RPMI7951 (cell line): ENCODE results near the gene HBZ. TPM values are rescaled to one million over a fixed set of nuclear protein-coding genes. Genes with fewer than 3 reads are reported as not detected.
A peak's percentile ranks its signal among the peaks of the same experiment; 100 is the strongest.
"Not testable (repeated sequence)": the region's sequence is repeated elsewhere in the genome, so short reads cannot be mapped to it uniquely, and the experiment has no call there.

Experiments
- DNase-seq: peaks from one replicate; pipeline ENCODE4 v3.0.0-alpha.2; 2012; ENCODE audit warnings: low read depth
- total RNA-seq: library from RNA; depleted of rRNA; stranded (reverse); fragments of >200 nt; shearing (Covaris generic); gene quantifications from 2 replicates; pipeline ENCODE4 v1.2.3, GENCODE V29; 2014; rRNA removed

Gene HBZ
- total RNA-seq, 1 experiment from 2014 or later: not detected

DNA sequence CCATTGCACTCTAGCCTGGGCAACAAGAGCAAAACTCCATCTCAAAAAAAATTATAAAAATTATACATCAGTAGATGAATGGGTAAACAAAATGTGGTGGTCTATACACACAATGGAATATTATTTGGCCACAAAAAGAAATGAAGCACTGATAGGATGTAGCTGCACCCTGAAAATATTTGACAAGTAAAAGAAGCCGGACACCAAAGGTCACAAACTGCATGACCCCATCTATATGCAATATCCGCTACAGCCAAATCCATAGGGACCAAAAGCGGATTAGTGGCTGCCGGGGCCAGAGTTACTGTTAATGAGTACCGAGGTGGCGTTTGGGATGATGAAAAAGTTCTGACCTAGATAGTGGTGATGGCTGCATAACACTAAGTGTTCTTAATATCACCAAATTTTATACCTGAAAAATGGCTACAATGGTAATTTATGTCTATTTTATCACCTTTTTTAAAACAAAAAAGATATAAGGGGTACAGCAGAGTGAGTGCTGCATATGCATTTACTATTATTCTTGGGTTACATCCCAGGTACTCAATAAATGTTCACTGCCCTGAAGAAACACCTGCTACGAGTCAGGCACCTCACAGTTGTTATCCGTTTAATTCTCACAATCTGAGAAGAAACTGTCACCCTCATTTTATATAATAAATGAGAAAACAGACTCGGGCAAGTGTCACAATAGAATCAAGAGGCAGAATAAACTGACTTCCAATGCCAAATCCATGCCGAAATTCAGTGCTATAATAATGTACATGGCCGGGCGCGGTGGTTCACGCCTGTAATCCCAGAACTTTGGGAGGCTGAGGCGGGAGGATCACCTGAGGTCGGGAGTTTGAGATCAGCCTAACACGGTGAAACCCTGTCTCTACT, 27.0 kb downstream of the HBZ start:
- DNase-seq: no peak

DNA sequence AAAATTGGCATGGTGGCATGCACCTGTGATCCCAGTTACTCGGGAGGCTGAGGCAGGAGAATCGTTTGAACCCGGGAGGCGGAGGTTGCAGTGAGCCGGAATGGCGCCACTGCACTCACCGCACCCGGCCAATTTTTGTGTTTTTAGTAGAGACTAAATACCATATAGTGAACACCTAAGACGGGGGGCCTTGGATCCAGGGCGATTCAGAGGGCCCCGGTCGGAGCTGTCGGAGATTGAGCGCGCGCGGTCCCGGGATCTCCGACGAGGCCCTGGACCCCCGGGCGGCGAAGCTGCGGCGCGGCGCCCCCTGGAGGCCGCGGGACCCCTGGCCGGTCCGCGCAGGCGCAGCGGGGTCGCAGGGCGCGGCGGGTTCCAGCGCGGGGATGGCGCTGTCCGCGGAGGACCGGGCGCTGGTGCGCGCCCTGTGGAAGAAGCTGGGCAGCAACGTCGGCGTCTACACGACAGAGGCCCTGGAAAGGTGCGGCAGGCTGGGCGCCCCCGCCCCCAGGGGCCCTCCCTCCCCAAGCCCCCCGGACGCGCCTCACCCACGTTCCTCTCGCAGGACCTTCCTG, 27.7 kb downstream of the HBZ start, which contains the start of gene HBQ1:
TSS of gene HBQ1 (plus strand) at position 359 of the 575 bp plus-strand sequence. CDS start at position 387, 28 bp downstream.
- DNase-seq: no peak

DNA sequence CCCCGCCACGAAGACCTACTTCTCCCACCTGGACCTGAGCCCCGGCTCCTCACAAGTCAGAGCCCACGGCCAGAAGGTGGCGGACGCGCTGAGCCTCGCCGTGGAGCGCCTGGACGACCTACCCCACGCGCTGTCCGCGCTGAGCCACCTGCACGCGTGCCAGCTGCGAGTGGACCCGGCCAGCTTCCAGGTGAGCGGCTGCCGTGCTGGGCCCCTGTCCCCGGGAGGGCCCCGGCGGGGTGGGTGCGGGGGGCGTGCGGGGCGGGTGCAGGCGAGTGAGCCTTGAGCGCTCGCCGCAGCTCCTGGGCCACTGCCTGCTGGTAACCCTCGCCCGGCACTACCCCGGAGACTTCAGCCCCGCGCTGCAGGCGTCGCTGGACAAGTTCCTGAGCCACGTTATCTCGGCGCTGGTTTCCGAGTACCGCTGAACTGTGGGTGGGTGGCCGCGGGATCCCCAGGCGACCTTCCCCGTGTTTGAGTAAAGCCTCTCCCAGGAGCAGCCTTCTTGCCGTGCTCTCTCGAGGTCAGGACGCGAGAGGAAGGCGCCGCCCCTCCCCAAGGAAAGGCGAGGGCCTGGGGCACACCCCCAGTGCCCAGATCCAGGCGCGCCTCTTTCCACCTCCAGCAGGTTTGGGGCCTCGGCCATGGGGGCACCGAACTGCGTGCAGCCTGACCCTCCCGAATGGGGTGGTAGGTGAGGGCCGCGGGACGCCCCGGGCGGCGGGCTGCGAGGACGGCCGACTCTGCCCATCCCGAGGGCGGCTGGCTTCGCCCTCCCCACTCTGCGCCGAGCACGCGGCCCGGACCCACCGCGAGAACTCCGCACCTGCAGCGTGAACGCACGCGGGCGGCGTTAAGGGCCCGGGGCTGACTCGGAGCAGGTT, 28.5 kb downstream of the HBZ start:
- peak; percentile 38 for DNase-seq

DNA sequence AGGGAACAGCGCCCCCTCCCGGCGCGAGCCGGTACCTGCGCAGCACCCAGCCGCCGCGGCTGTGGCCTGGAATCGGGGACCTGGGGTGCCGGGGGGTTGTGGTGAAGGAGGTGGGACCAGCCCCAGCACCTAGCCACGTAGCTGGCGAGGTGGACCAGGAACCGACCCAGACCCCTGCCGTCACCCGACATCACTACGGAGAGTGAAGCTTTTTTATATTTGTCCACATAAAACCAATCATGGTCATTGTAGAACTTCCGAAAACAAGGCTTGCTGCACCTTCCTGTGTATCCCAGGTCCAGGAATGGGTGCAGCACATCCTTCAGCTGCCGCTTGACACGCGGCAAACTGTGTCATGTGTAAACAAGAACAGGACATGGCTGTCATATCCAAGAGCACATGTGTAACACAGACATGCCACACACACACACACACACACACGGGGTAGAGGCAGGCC, 29.1 kb downstream of the HBZ start:
- DNase-seq: no peak

DNA sequence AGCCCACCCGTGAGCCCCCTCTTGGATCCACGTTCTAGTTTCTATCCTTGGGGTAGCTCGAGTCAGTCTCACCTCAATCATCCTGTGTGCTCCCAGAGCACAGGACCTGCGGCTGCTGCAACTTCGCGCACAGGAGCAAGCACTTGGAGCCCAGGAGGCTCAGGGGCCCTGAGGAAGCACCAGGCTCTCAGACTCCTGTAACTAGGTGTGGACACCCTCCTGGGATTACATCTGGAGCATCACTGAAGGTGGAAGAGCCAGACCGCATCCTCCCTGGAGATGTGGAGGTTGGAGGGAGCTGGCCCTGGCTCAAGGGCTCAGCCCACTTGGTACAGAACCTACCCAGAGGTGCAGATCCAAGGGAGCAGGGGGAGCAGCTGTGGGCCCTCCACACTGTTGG, 30.6 kb downstream of the HBZ start:
- DNase-seq: no peak

DNA sequence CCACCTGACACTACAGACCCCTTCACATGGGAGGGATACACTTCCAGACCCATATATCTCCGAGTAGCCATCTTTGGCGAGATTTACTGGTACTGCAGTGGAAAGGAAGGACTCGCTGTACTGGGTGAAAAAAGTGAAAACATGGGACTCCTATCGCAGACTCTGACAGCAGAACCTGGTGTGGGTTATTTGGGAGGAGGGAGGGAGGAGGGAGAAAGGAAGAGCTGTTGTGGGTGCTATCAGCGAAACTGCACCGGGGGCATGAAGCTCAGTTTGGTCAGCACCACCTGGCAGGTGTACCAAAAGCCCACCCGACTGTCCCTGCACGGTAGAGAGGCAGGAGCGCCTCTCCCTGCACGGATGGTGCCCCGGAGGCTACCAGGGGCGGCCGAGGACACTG, 32.8 kb downstream of the HBZ start:
- DNase-seq: no peak

DNA sequence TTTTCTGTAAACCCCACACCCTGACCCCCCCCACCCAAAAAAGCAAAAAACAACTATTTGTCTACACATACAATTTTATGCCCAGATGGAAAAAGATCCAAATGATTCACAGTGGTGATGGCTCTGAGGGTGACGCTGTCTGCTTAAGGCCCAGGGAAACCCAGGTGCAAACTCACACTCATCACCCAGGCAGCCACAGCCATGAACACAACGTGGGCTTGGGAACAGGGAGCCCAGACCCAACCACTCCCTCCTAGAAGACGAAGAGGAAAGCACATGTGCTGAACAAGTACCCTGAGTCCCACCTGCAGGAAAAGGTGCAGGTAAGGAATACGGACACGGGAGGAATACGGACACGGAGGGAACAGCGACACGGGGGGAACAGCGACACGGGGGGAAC, 33.2 kb downstream of the HBZ start:
- no peak for DNase-seq

DNA sequence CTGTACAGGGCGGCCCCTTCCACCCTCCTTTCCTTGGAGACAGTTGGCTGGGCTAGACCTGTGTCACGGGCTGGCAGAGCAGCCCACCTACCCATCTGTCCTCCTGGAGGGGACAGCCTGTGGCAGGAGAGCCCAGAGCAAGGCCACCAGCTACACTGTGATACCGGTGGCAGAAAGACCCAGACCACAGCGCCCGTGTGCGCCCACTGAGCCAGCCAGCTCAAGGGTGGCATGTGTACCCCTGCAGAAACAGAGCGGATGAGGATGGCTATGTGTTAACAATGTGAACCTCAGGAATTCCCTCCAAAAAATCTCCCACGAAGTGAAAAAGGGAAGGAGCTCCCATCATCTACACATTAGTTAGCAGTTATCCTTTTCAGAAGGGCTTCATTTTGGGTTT, 34.9 kb downstream of the HBZ start:
- no peak for DNase-seq

DNA sequence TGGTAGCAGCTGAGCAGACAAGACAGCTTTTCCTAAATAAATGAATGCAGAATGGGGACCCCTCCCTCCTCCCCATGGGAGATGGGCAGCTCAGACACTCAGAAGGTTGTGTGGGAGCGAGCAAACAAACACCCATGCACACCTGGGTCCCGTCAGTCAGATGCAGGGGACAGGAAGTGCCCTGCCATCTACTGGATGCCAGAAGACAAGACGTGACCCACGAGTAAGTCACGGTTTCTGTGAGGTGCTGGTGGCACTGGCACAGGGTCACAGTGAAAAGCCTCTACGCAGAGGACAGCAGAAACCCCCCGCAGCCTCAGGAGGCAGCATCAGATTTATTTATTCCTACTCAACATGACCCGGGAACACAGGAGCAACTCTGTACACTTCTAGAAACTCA, 36.2 kb downstream of the HBZ start:
- no peak for DNase-seq

DNA sequence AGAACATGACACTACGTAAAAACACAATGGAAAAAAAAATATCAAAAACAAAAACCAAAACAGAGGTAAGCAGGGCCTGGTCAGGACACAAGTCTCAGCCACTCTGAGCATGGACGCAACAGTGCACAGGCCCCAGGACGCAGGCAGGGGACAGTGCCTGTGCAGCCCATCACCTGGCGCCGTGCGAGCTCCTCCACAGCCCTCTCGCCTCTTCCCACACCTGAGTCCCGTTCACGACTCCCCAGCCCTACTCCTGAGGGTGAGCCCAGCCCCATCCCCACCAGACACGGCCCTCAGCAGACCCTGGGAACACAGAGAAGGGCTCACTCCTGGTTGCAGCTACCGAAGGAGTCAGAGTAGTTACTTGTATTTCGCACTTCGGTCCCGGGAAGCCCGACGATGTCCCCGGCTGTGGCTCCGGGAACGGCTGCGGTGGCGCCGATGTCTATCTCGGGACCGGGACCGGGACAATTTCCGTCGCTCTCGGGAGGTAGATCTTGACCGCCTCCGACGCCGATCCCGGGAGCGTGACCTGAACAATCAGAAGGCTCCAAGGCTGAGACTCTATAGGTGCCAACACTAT, 37.3 kb downstream of the HBZ start:
- no peak for DNase-seq

DNA sequence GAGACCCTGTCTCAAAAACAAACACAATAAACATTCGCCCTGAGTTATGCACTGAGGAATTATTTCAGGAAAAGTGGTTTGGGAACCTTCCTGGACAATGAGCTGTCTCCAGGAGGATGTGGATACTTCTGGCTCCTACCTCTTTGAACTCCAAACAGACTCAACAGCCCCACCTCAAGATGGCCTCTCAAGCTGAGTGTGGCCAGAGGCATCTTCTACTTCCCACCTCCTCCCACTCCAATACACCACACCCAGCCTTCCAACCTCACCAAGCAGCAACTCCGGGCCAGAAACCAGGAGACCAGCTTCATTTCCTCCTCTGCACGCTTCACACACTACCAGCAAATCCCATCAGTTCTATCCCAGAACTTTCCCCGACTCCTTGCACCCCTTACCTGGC, 39.4 kb downstream of the HBZ start:
- DNase-seq: no peak

DNA sequence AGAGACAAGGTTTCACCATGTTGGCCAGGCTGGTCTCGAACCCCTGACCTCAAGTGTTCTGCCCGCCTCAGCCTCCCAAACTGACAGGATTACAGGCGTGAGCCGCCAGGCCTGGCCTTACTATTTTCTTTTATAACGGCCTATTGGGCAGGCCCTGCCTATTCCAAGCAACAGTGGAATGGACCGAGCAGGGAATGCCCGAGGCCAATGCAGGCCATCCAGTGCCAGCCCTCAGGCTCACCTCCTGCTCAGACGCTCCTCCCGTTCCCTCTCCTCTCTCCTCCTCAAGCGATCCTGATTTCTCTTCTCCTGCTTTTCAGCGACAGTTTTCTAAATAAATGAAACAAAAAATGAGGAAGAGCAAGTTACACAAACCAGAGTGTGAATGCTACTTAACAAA, 40.2 kb downstream of the HBZ start:
- DNase-seq: no peak

DNA sequence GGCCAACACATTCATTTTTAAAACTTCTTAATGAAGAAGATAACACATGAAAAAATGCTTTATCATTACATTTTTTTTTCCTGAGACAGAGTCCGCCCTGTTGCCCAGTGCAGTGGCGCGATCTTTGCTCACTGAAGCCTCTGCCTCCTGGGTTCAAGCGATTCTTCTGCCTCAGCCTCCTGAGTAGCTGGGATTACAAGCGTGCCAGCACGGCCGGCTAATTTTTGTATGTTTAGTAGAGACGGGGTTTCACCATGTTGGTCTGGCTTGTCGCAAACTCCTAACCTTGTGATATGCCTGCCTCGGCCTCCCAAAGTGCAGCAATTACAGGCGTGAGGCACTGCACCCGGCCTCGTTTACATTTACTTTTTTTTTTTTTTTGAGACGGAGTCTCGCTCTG, 41.0 kb downstream of the HBZ start:
- no peak for DNase-seq

DNA sequence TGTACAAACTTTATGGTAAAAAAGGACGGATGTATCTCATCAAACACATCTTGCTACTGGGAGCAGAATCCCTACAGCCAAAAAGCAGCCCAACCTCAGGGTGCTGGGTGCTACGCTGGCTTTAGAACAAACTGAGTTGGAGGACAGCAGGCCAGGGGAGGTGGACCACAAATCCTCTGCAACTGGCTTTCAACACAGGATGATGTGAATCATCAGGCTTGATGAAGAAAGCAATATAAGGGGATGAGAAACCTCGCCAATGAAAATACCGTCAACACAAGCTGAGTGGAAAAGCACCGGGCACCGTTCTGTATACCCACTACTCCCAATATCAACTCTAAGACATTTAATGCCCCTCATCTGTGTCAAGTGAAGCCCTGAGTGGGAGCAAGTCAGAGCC, 42.1 kb downstream of the HBZ start:
- DNase-seq: no peak

DNA sequence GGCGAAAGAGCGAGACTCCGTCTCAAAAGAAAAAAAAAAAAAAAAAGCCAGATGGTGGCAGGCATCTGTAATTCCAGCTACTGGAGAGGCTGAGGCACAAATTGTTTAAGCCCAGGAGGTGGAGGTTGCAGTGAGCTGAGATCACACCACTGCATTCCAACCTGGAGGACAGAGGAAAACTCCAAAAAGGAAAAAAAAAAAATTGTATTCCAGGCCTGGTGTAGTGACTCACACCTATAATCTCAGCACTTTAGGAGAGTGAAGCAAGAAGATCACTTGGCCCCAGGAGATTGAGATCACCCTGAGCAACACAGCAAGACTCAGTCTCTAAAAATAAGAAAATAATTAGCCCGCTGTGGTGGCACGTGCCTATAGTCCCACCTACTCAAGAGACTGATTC, 47.9 kb downstream of the HBZ start:
- peak; percentile 27 for DNase-seq

DNA sequence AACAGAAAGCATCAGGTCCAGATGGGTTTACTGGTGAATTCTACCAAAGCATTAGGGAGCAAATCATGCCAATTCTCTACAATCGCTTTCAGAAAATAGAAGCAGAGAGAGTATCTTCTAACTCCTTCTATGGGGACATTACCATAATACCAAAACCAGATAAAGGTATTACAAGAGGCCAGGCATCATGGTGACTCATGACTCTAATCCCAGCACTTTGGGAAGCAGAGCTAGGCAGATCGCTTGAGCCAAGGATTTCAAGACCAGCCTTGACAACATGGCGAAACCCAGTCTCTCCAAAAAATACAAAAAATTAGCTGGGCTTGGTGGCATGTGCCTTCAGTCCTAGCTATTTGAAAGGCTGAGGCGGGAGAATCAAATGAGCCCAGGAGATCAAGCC, 50.8 kb downstream of the HBZ start:
- no peak for DNase-seq

DNA sequence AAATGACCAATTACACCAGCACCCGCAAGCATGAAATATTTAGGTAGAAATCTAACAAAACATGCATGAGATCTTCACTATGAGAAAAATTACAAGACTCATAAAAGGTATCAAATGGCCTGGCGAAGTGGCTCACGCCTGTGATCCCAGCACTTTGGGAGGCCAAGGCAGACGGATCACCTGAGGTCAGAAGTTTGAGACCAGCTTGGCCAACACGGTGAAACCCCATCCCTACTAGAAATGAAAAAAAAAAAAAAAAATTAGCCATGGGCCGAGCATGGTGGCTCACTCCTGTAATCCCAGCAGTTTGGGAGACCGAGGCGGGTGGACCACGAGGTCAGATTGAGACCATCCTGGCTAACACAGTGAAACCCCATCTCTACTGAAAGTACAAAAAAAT, 51.6 kb downstream of the HBZ start:
- DNase-seq: not testable (repeated sequence)

Other genes starting within 250 kb of the HBZ start
- gene POLR3K, start 99.0 kb upstream of the HBZ start, total RNA-seq: 7.2 and 12.7 TPM in 2 replicates
- 39.0 and 49.0 TPM in 2 replicates for gene SNRNP25, start 98.8 kb upstream of the HBZ start, total RNA-seq
- 14.6 and 19.9 TPM in 2 replicates for gene RHBDF1, start 80.0 kb upstream of the HBZ start, total RNA-seq
- gene MPG, start 74.4 kb upstream of the HBZ start, total RNA-seq: 80.5 and 88.8 TPM in 2 replicates
- 4.6 and 6.0 TPM in 2 replicates for gene NPRL3, start 14.0 kb upstream of the HBZ start, total RNA-seq
- gene HBM, start 13.3 kb downstream of the HBZ start, total RNA-seq: not detected in 2 replicates
- gene HBA2, start 20.2 kb downstream of the HBZ start, total RNA-seq: not detected in 2 replicates
- not detected in 2 replicates for gene HBA1, start 24.0 kb downstream of the HBZ start, total RNA-seq
- not detected in 2 replicates for gene HBQ1, start 27.8 kb downstream of the HBZ start, total RNA-seq
- gene LUC7L, start 76.8 kb downstream of the HBZ start, total RNA-seq: 16.8 and 17.2 TPM in 2 replicates
- gene FAM234A, start 82.2 kb downstream of the HBZ start, total RNA-seq: 38.1 and 76.0 TPM in 2 replicates
- not detected in 2 replicates for gene RGS11, start 123.3 kb downstream of the HBZ start, total RNA-seq
- not detected in 2 replicates for gene ARHGDIG, start 127.9 kb downstream of the HBZ start, total RNA-seq
- 0.84 TPM in 1 of 2 replicates, not detected in the other for gene PDIA2, start 130.5 kb downstream of the HBZ start, total RNA-seq
- gene AXIN1, start 200.1 kb downstream of the HBZ start, total RNA-seq: 5.8 and 8.3 TPM in 2 replicates
- 119 and 138 TPM in 2 replicates for gene MRPL28, start 217.9 kb downstream of the HBZ start, total RNA-seq
- 20.2 and 25.8 TPM in 2 replicates for gene PGAP6, start 229.3 kb downstream of the HBZ start, total RNA-seq
- 72.3 and 76.0 TPM in 2 replicates for gene NME4, start 244.6 kb downstream of the HBZ start, total RNA-seq
- gene DECR2, start 249.2 kb downstream of the HBZ start, total RNA-seq: 8.9 and 10.1 TPM in 2 replicates